ENCODE data around the gene GDA. TPM values are rescaled to one million over a fixed set of nuclear protein-coding genes. Genes with fewer than 3 reads are reported as not detected.
A peak's percentile ranks its signal among the peaks of the same experiment; 100 is the strongest.

Gene GDA
- total RNA-seq, 1 experiment from 2014 or later, result 3.6 TPM

- Histone ChIP-seq H2AK5ac (ENCODE audit: insufficient read length, low read length) (no peak overlapping the region), H3T11ph (ENCODE audit: low read length) (no peak overlapping the region), H3K27me3 (ENCODE audit: insufficient read depth, low read length) (no peaks in the 10 kb centered on the region), H4K91ac (ENCODE audit: insufficient read length, low read depth, low read length) (no peak overlapping the region), H3K4me1 (ENCODE audit: insufficient read depth, low read length) (no peaks in the 10 kb centered on the region), H3K23ac (ENCODE audit: insufficient read length, low read depth, low read length) (no peak overlapping the region), H4K8ac (replicated peaks; ENCODE audit: insufficient read length, low read depth, low read length) (no peak overlapping the region), H3K18ac (ENCODE audit: insufficient read length, low read depth, low read length) (no peak overlapping the region), H2AFZ (ENCODE audit: low read length) (no peak overlapping the region), H3K79me2 (ENCODE audit: insufficient read depth, low read length) (no peaks in the 10 kb centered on the region), H2BK120ac (ENCODE audit: low read depth, low read length, poor library complexity, severe bottlenecking) (no peak overlapping the region), H2BK12ac (ENCODE audit: insufficient read length, low read depth, low read length) (no peak overlapping the region), H3K27ac (ENCODE audit: insufficient read length, low read depth, low read length) (no peak overlapping the region), H2BK5ac (ENCODE audit: insufficient read length, low read length) (no peak overlapping the region), H3K14ac (ENCODE audit: insufficient read depth, low read length) (no peak overlapping the region), H3K4ac (ENCODE audit: low read depth, low read length) (no peak overlapping the region), H3K9me3 (ENCODE audit: control insufficient read depth, low read depth, low read length) (peaks cover 6% of the 10 kb centered on the region), H3K4me2 (ENCODE audit: insufficient read depth, insufficient read length, low read length) (no peak overlapping the region), H3K79me1 (ENCODE audit: insufficient read depth, low read depth, low read length, poor library complexity, severe bottlenecking) (no peaks in the 10 kb centered on the region), H3K23me2 (ENCODE audit: insufficient read length, low read depth, low read length, poor library complexity, severe bottlenecking) (no peaks in the 10 kb centered on the region), H4K20me1 (ENCODE audit: control insufficient read depth, insufficient read depth, insufficient read length) (no peaks in the 10 kb centered on the region), H2BK15ac (ENCODE audit: low read depth, low read length) (no peak overlapping the region), H3K56ac (ENCODE audit: insufficient read length, low read depth, low read length) (no peak overlapping the region), H3K9ac (ENCODE audit: extremely low read depth, insufficient read length, low read length) (no peak overlapping the region), H2BK20ac (ENCODE audit: low read depth, low read length, poor library complexity, severe bottlenecking) (no peak overlapping the region), H4K5ac (ENCODE audit: insufficient read length, low read depth, low read length) (no peak overlapping the region)
- no peak for TF ChIP-seq CTCF (conservative IDR thresholded peaks at IDR 0.05)
- no peak overlapping the region for H3K4me3 Mint-ChIP-seq
- H3K27me3 Mint-ChIP-seq (ENCODE audit: low read depth), result no peaks in the 10 kb centered on the region
- H3K27ac Mint-ChIP-seq, result no peak overlapping the region
- peaks cover 2 to 8% (median 4%) of the 10 kb centered on the region in 3 experiments; a peak in 2 of 7 replicates for H3K36me3 Mint-ChIP-seq (ENCODE audit: insufficient read depth in 1 of 3, low read depth in 3 of 3)
- peak; percentile 59 for DNase-seq
- H3K4me1 Mint-ChIP-seq, result no peaks in the 10 kb centered on the region; a peak in 1 of 4 replicates
- H3K9me3 Mint-ChIP-seq, result peaks cover 11 to 12% of the 10 kb centered on the region in 2 experiments; a peak in 3 of 5 replicates
- no CpG with 5 or more reads among the region's 6 CpGs for WGBS (ENCODE audit: extremely low coverage, insufficient read length, low lambda C conversion rate)
These were observed 107.7 kb downstream of the GDA start for GRCh38 chr9:72256931-72257330.

Measured in H9 (cell line).